GM12878 (cell line): ENCODE data around the gene CTDNEP1. TPM values are rescaled to one million over a fixed set of nuclear protein-coding genes. Genes with fewer than 3 reads are reported as not detected.

Experiments
- ATAC-seq: fragments of 200-7000 bp; cut with Tn5 transposase; 3 replicates; pipeline ENCODE4 v1.9.1; 2020; ENCODE audit warnings: mild to moderate bottlenecking, moderate library complexity
- BruUV-seq: library from RNA; stranded (reverse); fragments of 400-500 nt; replicated peaks from 2 replicates; lab custom pipeline; 2021; lab: Mats Ljungman, UMichigan
- CTCF ChIA-PET: fragments of 300-600 bp; sonication (Branson Sonifier 250); formaldehyde crosslinking; extraction: SDS; loops from one replicate; lab custom pipeline; 2021; ENCODE audit warnings: inconsistent platforms; lab: Yijun Ruan, JAX
- POLR2A ChIA-PET: fragments of 350-600 bp; formaldehyde crosslinking; extraction: SDS; loops from one replicate; lab custom pipeline; 2021; ENCODE audit warnings: inconsistent platforms; lab: Charles Lee
- RAD21 ChIA-PET: fragments of 300-600 bp; sonication (Branson Sonifier 250); formaldehyde crosslinking; loops from one replicate; lab custom pipeline; 2023; ENCODE audit warnings: antibody characterized with exemption; ENCODE audit not compliant: unreplicated experiment; lab: Charles Lee
- SMC1A ChIA-PET: fragments of 300-600 bp; sonication (Branson Sonifier 250); formaldehyde crosslinking; loops from one replicate; lab custom pipeline; 2023; ENCODE audit not compliant: unreplicated experiment, uncharacterized antibody; lab: Charles Lee
- DNase-seq: peaks from one replicate; pipeline ENCODE4 v3.0.0-alpha.2; 2011; ENCODE audit warnings: low read depth, low spot score
- FAIRE-seq: peaks from 3 replicates; lab custom pipeline; 2011; peaks lifted over from hg19 to GRCh38; lab: Jason Lieb, UNC
- H2AFZ ChIP-seq: 2 replicates; pipeline ENCODE4 v1.6.0; 2011; ENCODE audit warnings: low read depth, low read length, control low read depth; ENCODE audit not compliant: control insufficient read depth
- H3K27ac ChIP-seq: 2 replicates; pipeline ENCODE4 v1.5.1; 2011; ENCODE audit warnings: control low read depth; ENCODE audit not compliant: control insufficient read depth, insufficient read depth
- H3K27me3 ChIP-seq, 2 experiments: replicated peaks in 1 of 2; 2 replicates each; pipeline versions ENCODE4 v1.6.0 to v1.6.1; 2011; ENCODE audit warnings: low read length in 1 of 2; ENCODE audit not compliant: control insufficient read depth in 2 of 2, insufficient read depth in 2 of 2
- H3K36me3 ChIP-seq, 2 experiments: 2 replicates each; pipeline ENCODE4 v1.5.1; 2011; ENCODE audit warnings: low read length in 1 of 2; ENCODE audit not compliant: control insufficient read depth in 2 of 2, insufficient read depth in 2 of 2
- H3K4me1 ChIP-seq: 2 replicates; pipeline ENCODE4 v1.6.1; 2011; ENCODE audit warnings: mild to moderate bottlenecking, low read length, moderate library complexity, mixed read lengths; ENCODE audit not compliant: control insufficient read depth, insufficient read depth
- H3K4me2 ChIP-seq: 2 replicates; pipeline ENCODE4 v1.6.0; 2011; ENCODE audit warnings: control low read depth; ENCODE audit not compliant: control insufficient read depth, insufficient read depth
- H3K4me3 ChIP-seq: fragments of 200-600 bp; sonication (generic); 2 replicates; pipeline ENCODE4 v1.5.1; 2016
- H3K79me2 ChIP-seq: 2 replicates; pipeline ENCODE4 v1.6.0; 2011; ENCODE audit warnings: low read length; ENCODE audit not compliant: control insufficient read depth, insufficient read depth
- H3K9ac ChIP-seq: 2 replicates; pipeline ENCODE4 v1.8.0; 2011; ENCODE audit warnings: low read length, control low read depth, mixed read lengths; ENCODE audit not compliant: control insufficient read depth, insufficient read depth
- H3K9me3 ChIP-seq: replicated peaks from 3 replicates; pipeline ENCODE4 v1.5.1; 2011; ENCODE audit warnings: mild to moderate bottlenecking, low read length; ENCODE audit not compliant: control insufficient read depth, insufficient read depth
- H4K20me1 ChIP-seq: 2 replicates; pipeline ENCODE4 v1.6.0; 2011; ENCODE audit not compliant: control insufficient read depth, insufficient read depth
- BHLHE40 ChIP-seq, 2 experiments: fragments of 450-650 bp in 1 of 2; IDR thresholded peaks; 2 replicates each; pipeline ENCODE4 v1.6.1; 2011 to 2017; ENCODE audit warnings: low read depth in 2 of 2, borderline replicate concordance in 1 of 2, improper control_type of control experiment in 1 of 2, low read length in 1 of 2, mild to moderate bottlenecking in 1 of 2
- EED ChIP-seq: sonication (generic); IDR thresholded peaks from 2 replicates; pipeline ENCODE4 v1.6.1; 2016; ENCODE audit warnings: antibody characterized with exemption, low read depth
- MEF2B ChIP-seq: fragments of 450-650 bp; IDR thresholded peaks from 2 replicates; pipeline ENCODE4 v1.6.1; 2018; ENCODE audit warnings: mild to moderate bottlenecking, moderate library complexity; ENCODE audit not compliant: partially characterized antibody, poor library complexity, severe bottlenecking
- NR2C1 ChIP-seq: fragments of 450-650 bp; IDR thresholded peaks from 2 replicates; pipeline ENCODE4 v1.6.1; 2017; ENCODE audit warnings: antibody characterized with exemption, mild to moderate bottlenecking, moderate library complexity
- PAX8 ChIP-seq: fragments of 450-650 bp; IDR thresholded peaks from 2 replicates; pipeline ENCODE4 v1.6.1; 2017; ENCODE audit warnings: mild to moderate bottlenecking, moderate library complexity
- POLR2AphosphoS5 ChIP-seq: IDR thresholded peaks from 2 replicates; pipeline ENCODE4 v1.6.1; 2011; ENCODE audit warnings: mild to moderate bottlenecking, low read length, inconsistent platforms
- POU2F2 ChIP-seq: IDR thresholded peaks from 3 replicates; pipeline ENCODE4 v1.6.1; 2011; ENCODE audit warnings: low read depth, mild to moderate bottlenecking, low read length, borderline replicate concordance
- RAD51 ChIP-seq: fragments of 450-650 bp; IDR thresholded peaks from 2 replicates; pipeline ENCODE4 v1.6.1; 2016; ENCODE audit warnings: moderate library complexity, mild to moderate bottlenecking, inconsistent platforms
- RFX5 ChIP-seq: IDR thresholded peaks from 2 replicates; pipeline ENCODE4 v1.6.1; 2011; ENCODE audit warnings: low read depth, low read length, improper control_type of control experiment
- SIN3A ChIP-seq: IDR thresholded peaks from 2 replicates; pipeline ENCODE4 v1.6.1; 2012; ENCODE audit warnings: low read depth, low read length, improper control_type of control experiment
- SKIL ChIP-seq: fragments of 450-650 bp; IDR thresholded peaks from 2 replicates; pipeline ENCODE4 v1.6.1; 2017; ENCODE audit warnings: mild to moderate bottlenecking, low read depth, inconsistent platforms; ENCODE audit not compliant: poor library complexity, severe bottlenecking
- SPI1 ChIP-seq: IDR thresholded peaks from 2 replicates; pipeline ENCODE4 v1.6.1; 2011; ENCODE audit warnings: low read depth, mild to moderate bottlenecking, low read length, moderate library complexity, borderline replicate concordance; ENCODE audit not compliant: insufficient read depth
- STAT3 ChIP-seq: IDR thresholded peaks from 2 replicates; pipeline ENCODE4 v1.6.1; 2011; ENCODE audit warnings: low read depth, low read length, improper control_type of control experiment
- SUPT20H ChIP-seq: IDR thresholded peaks from 2 replicates; pipeline ENCODE4 v1.6.1; 2011; ENCODE audit warnings: low read depth, mild to moderate bottlenecking, low read length, moderate library complexity, borderline replicate concordance; ENCODE audit not compliant: control insufficient read depth
- YY1 ChIP-seq: IDR thresholded peaks from 2 replicates; pipeline ENCODE4 v1.6.1; 2011; ENCODE audit warnings: low read depth, mild to moderate bottlenecking, low read length
- ZNF384 ChIP-seq: IDR thresholded peaks from 2 replicates; pipeline ENCODE4 v1.6.1; 2012; ENCODE audit warnings: low read depth, mild to moderate bottlenecking, low read length, improper control_type of control experiment, borderline replicate concordance
- ZNF687 ChIP-seq: fragments of 450-650 bp; IDR thresholded peaks from 2 replicates; pipeline ENCODE4 v1.6.1; 2017; ENCODE audit warnings: mild to moderate bottlenecking, moderate library complexity
- WGBS: methylation state at CpG from one replicate; pipeline ENCODE4 v1.1.6; 2016; ENCODE audit warnings: low lambda C conversion rate; ENCODE audit not compliant: insufficient replicate concordance, insufficient coverage; ENCODE audit errors: missing lambda C conversion rate; 5-methylcytosine and 5-hydroxymethylcytosine counted together
- in situ Hi-C: fragments of 300-500 bp; cut with MboI; formaldehyde crosslinking; loops from 9 replicates; pipeline ENCODE4 v1.14.3; 2018; ENCODE audit warnings: mixed read lengths
- intact Hi-C: fragments of 100-400 bp; cut with micrococcal nuclease; formaldehyde crosslinking; loops from one replicate; pipeline ENCODE4 v1.14.2; 2022; ENCODE audit not compliant: unreplicated experiment
- polyA plus RNA-seq, 11 experiments: library from polyadenylated mRNA; depleted of rRNA in 4 of 11; unstranded in 6 of 11; stranded (reverse) in 5 of 11; fragments of >200 nt; fragmentation: Nextera tagmentation in 4 of 11; fragmentation: Illumina TruSeq in 1 of 11; extraction: Ambion mirVana in 4 of 11; extraction: Trizol in 1 of 11; gene quantifications; 1 replicate in 1 of 11; 2 replicates in 10 of 11; pipeline versions ENCODE4 v1.2.1 to v1.2.3, GENCODE V29; 2011 to 2016; ENCODE audit warnings: inconsistent platforms in 2 of 11, missing spikeins in 2 of 11, low read depth in 1 of 11
- total RNA-seq, 4 experiments: library from RNA; depleted of rRNA in 3 of 4; stranded (reverse); fragments of >200 nt in 3 of 4; fragmentation: Illumina TruSeq in 1 of 4; extraction: Trizol in 1 of 4; gene quantifications; 2 replicates each; pipeline versions ENCODE4 v1.2.1 to v1.2.3, GENCODE V29; 2013 to 2021

Gene CTDNEP1
- total and polyA plus RNA-seq, 10 of the 15 experiments (the other 5 are each of a cell fraction or from before 2014, with no cell fraction given): 23.7 to 176 (median 30.3) TPM

- H3K79me2 ChIP-seq: peaks cover 14% of the 10 kb centered on the region
- no peaks in the 10 kb centered on the region for H3K9me3 ChIP-seq
- no peak for FAIRE-seq
- H3K4me2 ChIP-seq: peak within 1 kb of the TSS; percentile 97
- BruUV-seq: no TSS peak
- ChIA-PET RAD21 (interaction anchor here (0.6 to 3.2 kb wide), 16 partner anchors 11 to 365 kb away, joined by 3 to 51 read pairs (median 4); partner anchors contain the start of genes CTDNEP1, DVL2, ELP5 and GABARAP), SMC1A (interaction anchor here (0.6 to 4.8 kb wide), 13 partner anchors 10 to 174 kb away, joined by 3 to 34 read pairs (median 5); partner anchors contain the start of genes DVL2, GABARAP and PHF23), POLR2A (interaction anchor here (0.6 to 5.9 kb wide), 13 partner anchors 10 to 333 kb away, joined by 3 to 60 read pairs (median 4); partner anchors contain the start of genes CTDNEP1, DVL2, ELP5 and GABARAP), CTCF (interaction anchor here (0.8 to 5.1 kb wide), 17 partner anchors 13 to 174 kb away, joined by 3 to 70 read pairs (median 5); partner anchors contain the start of genes ACAP1, DVL2, GABARAP and PHF23)
- peak within 1 kb of the TSS; percentile 92 for H3K27ac ChIP-seq
- under 1% methylated on average over 57 of the region's 63 CpGs for WGBS
- peak within 1 kb of the TSS; percentile 86 for H3K9ac ChIP-seq
- peak; percentile 86 for ATAC-seq
- peaks cover 11% of the 10 kb centered on the region in 2 experiments for H3K36me3 ChIP-seq
- H3K4me1 ChIP-seq: peaks cover 12% of the 10 kb centered on the region
- in situ Hi-C loops (no loop called here), intact Hi-C loops (no loop called here)
- no peak for DNase-seq
- peak within 1 kb of the TSS; percentile 81 for H3K4me3 ChIP-seq
- no peaks in the 10 kb centered on the region for H3K27me3 ChIP-seq
- H2AFZ ChIP-seq: peak within 1 kb of the TSS; percentile 39
- H4K20me1 ChIP-seq: no peaks in the 10 kb centered on the region
- no peak for TF ChIP-seq MEF2B
- peak; percentile 62 for TF ChIP-seq NR2C1
- TF ChIP-seq YY1: peak; percentile 81
- no peak for TF ChIP-seq EED
- no peak for TF ChIP-seq PAX8
- peak; percentile 60 for TF ChIP-seq SIN3A
- TF ChIP-seq ZNF384: no peak
- TF ChIP-seq POU2F2: peak; percentile 52; the same call in 1 of the 3 replicates
- TF ChIP-seq BHLHE40 (IDR thresholded peaks at IDR 0.05; ENCODE audit: borderline replicate concordance in 1 of 2, low read depth in 2 of 2, low read length in 1 of 2): peak; percentile 8 to 37; a peak in 1 of 4 replicates
- TF ChIP-seq ZNF687: no peak
- TF ChIP-seq STAT3: no peak
- TF ChIP-seq RFX5: no peak
- TF ChIP-seq RAD51: no peak
- TF ChIP-seq POLR2AphosphoS5: peak; percentile 48; the same call in 1 of the 2 replicates
- TF ChIP-seq SUPT20H: no peak
- TF ChIP-seq SPI1: peak; percentile 5; the same call in 1 of the 2 replicates
- TF ChIP-seq SKIL: no peak
These were observed 31.5 kb downstream of the CTDNEP1 start, which contains the start of the genes ACADVL and DLG4 for GRCh38 chr17:7219812-7220592. Gene ACADVL (plus strand): TSS chr17:7219938. CDS start chr17:7219985, 47 bp downstream. Gene DLG4 (minus strand): TSS chr17:7219836.
